Left cardiac atrium (tissue), 4 donors: ENCODE data around the gene SH3RF3. TPM values are rescaled to one million over a fixed set of nuclear protein-coding genes. Genes with fewer than 3 reads are reported as not detected.

Experiments used
- ATAC-seq, 2 donors: fragments of 200-7000 bp; cut with Tn5 transposase; one replicate each; pipeline ENCODE4 v1.9.1; 2020; ENCODE audit warnings: mild to moderate bottlenecking in 2 of 2, moderate library complexity in 2 of 2
- DNase-seq: peaks from one replicate; pipeline ENCODE4 v3.0.0-alpha.2; 2020
- intact Hi-C, 2 donors: fragments of 100-400 bp; cut with DNase I; formaldehyde crosslinking; loops; one replicate each; pipeline versions ENCODE4 v1.14.1 to v1.15.1; 2022 to 2023
- total RNA-seq, 2 donors: library from RNA; stranded (reverse); fragmentation: NEBNext Ultra II Directional; extraction: Animal tissue kit (Norgen Biotek cat#: 25700); gene quantifications; one replicate each; pipeline ENCODE4 v1.2.1, GENCODE V29; 2021
- donor health status: DM: no; HTN: yes; CAD: no.
- donor health status: DM: no; HTN: yes; CAD: no; lungs with severe emphysema.
- donor health status: DM: yes; HTN: yes; CAD: no.
- donor health status: Dilated cardiomyopathy.

Gene SH3RF3
- total RNA-seq, 2 donors from 2014 or later: 8.8 to 9.4 TPM

GRCh38 chr2:109480486-109481195, 351.6 kb downstream of the SH3RF3 start:
- no peak for ATAC-seq
- no peak for DNase-seq
- intact Hi-C loops: loop anchor here in 1 of 2 donors (10.0 kb wide), 1 partner anchor 186 kb away; no protein-coding TSS in a partner anchor

- no peak for DNase-seq
- intact Hi-C loops: loop anchor here in 1 of 2 donors (10.0 kb wide), 1 partner anchor 186 kb away; no protein-coding TSS in a partner anchor
- ATAC-seq: no peak
Observed at GRCh38 chr2:109481196-109481555, 352.2 kb downstream of the SH3RF3 start.

- intact Hi-C loops: loop anchor here in 1 of 2 donors (10.0 kb wide), 1 partner anchor 187 kb away; no protein-coding TSS in a partner anchor
- DNase-seq: no peak
- no peak for ATAC-seq
Observed at GRCh38 chr2:109481599-109481998, 352.6 kb downstream of the SH3RF3 start.

GRCh38 chr2:109482361-109482861, 353.4 kb downstream of the SH3RF3 start:
- intact Hi-C loops: loop anchor here in 1 of 2 donors (10.0 kb wide), 1 partner anchor 188 kb away; no protein-coding TSS in a partner anchor
- DNase-seq (peak; percentile 51), ATAC-seq (peak; percentile 46 to 68)

GRCh38 chr2:109486711-109487535, 357.9 kb downstream of the SH3RF3 start:
- DNase-seq (no peak), ATAC-seq (no peak)
- intact Hi-C loops: loop anchor here in 1 of 2 donors (10.0 kb wide), 1 partner anchor 192 kb away; no protein-coding TSS in a partner anchor

GRCh38 chr2:109487536-109487869, 358.5 kb downstream of the SH3RF3 start:
- DNase-seq: no peak
- intact Hi-C loops: loop anchor here in 1 of 2 donors (10.0 kb wide), 1 partner anchor 193 kb away; no protein-coding TSS in a partner anchor

GRCh38 chr2:109487871-109488655, 359.1 kb downstream of the SH3RF3 start:
- DNase-seq (no peak), ATAC-seq (no peak)
- intact Hi-C loops: loop anchor here in 1 of 2 donors (10.0 kb wide), 1 partner anchor 193 kb away; no protein-coding TSS in a partner anchor

More at GRCh38 chr2:109487536-109487869, 358.5 kb downstream of the SH3RF3 start:
- ATAC-seq: no peak

GRCh38 chr2:109489296-109489695, 360.3 kb downstream of the SH3RF3 start:
- intact Hi-C loops: loop anchor here in 1 of 2 donors (10.0 kb wide), 1 partner anchor 194 kb away; no protein-coding TSS in a partner anchor
- ATAC-seq (peak in 1 of 2 donors; percentile 41), DNase-seq (no peak)

- intact Hi-C loops: no loop called here
- no peak for DNase-seq
- ATAC-seq: no peak
Observed at GRCh38 chr2:109493176-109493935, 364.4 kb downstream of the SH3RF3 start.

GRCh38 chr2:109494351-109494750, 365.3 kb downstream of the SH3RF3 start:
- no peak for ATAC-seq
- DNase-seq: no peak
- intact Hi-C loops: no loop called here

- intact Hi-C loops: no loop called here
- no peak for DNase-seq
- ATAC-seq: peak in 1 of 2 donors; percentile 52
Observed at GRCh38 chr2:109497463-109497862, 368.5 kb downstream of the SH3RF3 start.

GRCh38 chr2:109497911-109498870, 369.2 kb downstream of the SH3RF3 start:
- ATAC-seq: peak in 1 of 2 donors; percentile 61
- DNase-seq: no peak
- intact Hi-C loops: no loop called here

GRCh38 chr2:109498906-109499305, 369.9 kb downstream of the SH3RF3 start:
- ATAC-seq (no peak), DNase-seq (no peak)
- intact Hi-C loops: no loop called here

GRCh38 chr2:109499566-109499965, 370.6 kb downstream of the SH3RF3 start:
- no peak for ATAC-seq
- no peak for DNase-seq
- intact Hi-C loops: no loop called here

- intact Hi-C loops: loop anchor here in 1 of 2 donors (10.0 kb wide), 2 partner anchors 116 to 276 kb away; no protein-coding TSS in a partner anchor
- ATAC-seq (no peak), DNase-seq (no peak)
Observed at GRCh38 chr2:109500910-109501309, 371.9 kb downstream of the SH3RF3 start.

GRCh38 chr2:109501461-109501860, 372.5 kb downstream of the SH3RF3 start:
- DNase-seq (no peak), ATAC-seq (no peak)
- intact Hi-C loops: loop anchor here in 1 of 2 donors (10.0 kb wide), 2 partner anchors 117 to 277 kb away; no protein-coding TSS in a partner anchor

- DNase-seq: no peak
- no peak for ATAC-seq
- intact Hi-C loops: loop anchor here in 1 of 2 donors (10.0 kb wide), 2 partner anchors 118 to 278 kb away; no protein-coding TSS in a partner anchor
Observed at GRCh38 chr2:109503191-109503590, 374.2 kb downstream of the SH3RF3 start.
